IMR-90 (cell line): ENCODE results near the gene UPK1A. TPM values are rescaled to one million over a fixed set of nuclear protein-coding genes. Genes with fewer than 3 reads are reported as not detected.
"Not testable (repeated sequence)": the region's sequence is repeated elsewhere in the genome, so short reads cannot be mapped to it uniquely, and the experiment has no call there.

ENCODE experiments used
- ATAC-seq: fragments of 200-7000 bp; cut with Tn5 transposase; 2 replicates; pipeline ENCODE4 v1.9.1; 2020; ENCODE audit warnings: low read depth, mild to moderate bottlenecking, moderate library complexity
- BruUV-seq: library from RNA; stranded (reverse); fragments of 400-500 nt; replicated peaks from 2 replicates; lab custom pipeline; 2021; lab: Mats Ljungman, UMichigan
- CTCF ChIA-PET: fragments of 300-600 bp; formaldehyde crosslinking; extraction: SDS; loops from one replicate; lab custom pipeline; 2021; ENCODE audit warnings: antibody characterized with exemption; lab: Yijun Ruan, JAX
- POLR2A ChIA-PET: fragments of 300-600 bp; sonication (Branson Sonifier 250); formaldehyde crosslinking; loops from one replicate; lab custom pipeline; 2022; ENCODE audit warnings: antibody characterized with exemption; ENCODE audit not compliant: unreplicated experiment; lab: Charles Lee
- DNase-seq: peaks from one replicate; pipeline ENCODE4 v3.0.0; 2013
- H2AFZ ChIP-seq: replicated peaks from 2 replicates; pipeline ENCODE3; 2013; ENCODE audit warnings: low read length, mild to moderate bottlenecking; ENCODE audit not compliant: poor library complexity
- H2AK5ac ChIP-seq: 2 replicates; pipeline ENCODE4 v1.6.1; 2013; ENCODE audit warnings: low read depth, low read length, inconsistent platforms
- H2AK9ac ChIP-seq: replicated peaks from 2 replicates; pipeline ENCODE3; 2013; ENCODE audit warnings: mild to moderate bottlenecking, low read depth, low read length, moderate library complexity; ENCODE audit not compliant: poor library complexity
- H2BK120ac ChIP-seq: 2 replicates; pipeline ENCODE4 v1.6.1; 2013; ENCODE audit warnings: low read depth, low read length, inconsistent platforms
- H2BK15ac ChIP-seq: 3 replicates; pipeline ENCODE4 v1.6.1; 2013; ENCODE audit warnings: low read depth, low read length, inconsistent platforms
- H2BK20ac ChIP-seq: 2 replicates; pipeline ENCODE4 v1.6.1; 2013; ENCODE audit warnings: low read depth, mild to moderate bottlenecking, inconsistent platforms, low read length, moderate library complexity
- H2BK5ac ChIP-seq: 2 replicates; pipeline ENCODE4 v1.6.1; 2013; ENCODE audit warnings: mild to moderate bottlenecking, low read depth, low read length, inconsistent platforms; ENCODE audit not compliant: poor library complexity, severe bottlenecking
- H3K14ac ChIP-seq: replicated peaks from 2 replicates; pipeline ENCODE4 v1.6.1; 2013; ENCODE audit warnings: low read depth, low read length, inconsistent platforms
- H3K18ac ChIP-seq: 2 replicates; pipeline ENCODE4 v1.6.1; 2013; ENCODE audit warnings: low read depth, low read length, control low read depth
- H3K23ac ChIP-seq: 2 replicates; pipeline ENCODE4 v1.6.1; 2013; ENCODE audit warnings: low read depth, low read length, inconsistent platforms
- H3K27ac ChIP-seq: 2 replicates; pipeline ENCODE4 v1.5.1; 2013; ENCODE audit warnings: mild to moderate bottlenecking, control low read depth, low read length; ENCODE audit not compliant: insufficient read depth
- H3K27me3 ChIP-seq: 2 replicates; pipeline ENCODE4 v1.6.1; 2013; ENCODE audit warnings: low read length; ENCODE audit not compliant: control insufficient read depth, insufficient read depth
- H3K36me3 ChIP-seq: 2 replicates; pipeline ENCODE4 v1.6.1; 2013; ENCODE audit warnings: low read length, mixed read lengths; ENCODE audit not compliant: control insufficient read depth, insufficient read depth
- H3K4ac ChIP-seq: 2 replicates; pipeline ENCODE4 v1.6.1; 2013; ENCODE audit warnings: low read depth, low read length, inconsistent platforms
- H3K4me1 ChIP-seq: 2 replicates; pipeline ENCODE4 v1.6.1; 2013; ENCODE audit warnings: low read length, mixed read lengths; ENCODE audit not compliant: control insufficient read depth, insufficient read depth
- H3K4me2 ChIP-seq: 2 replicates; pipeline ENCODE4 v1.6.1; 2013; ENCODE audit warnings: low read depth, mild to moderate bottlenecking, control low read depth, low read length, moderate library complexity
- H3K4me3 ChIP-seq: 2 replicates; pipeline ENCODE4 v1.5.1; 2013; ENCODE audit warnings: low read depth, mild to moderate bottlenecking, control low read depth, low read length, moderate library complexity; ENCODE audit not compliant: insufficient read depth
- H3K56ac ChIP-seq: 2 replicates; pipeline ENCODE4 v1.6.1; 2013; ENCODE audit warnings: low read length, inconsistent platforms; ENCODE audit not compliant: insufficient read depth; ENCODE audit errors: extremely low read depth
- H3K79me1 ChIP-seq, 2 experiments: 2 replicates each; pipeline ENCODE4 v1.6.1; 2013; ENCODE audit warnings: low read length in 2 of 2, inconsistent platforms in 1 of 2, low read depth in 1 of 2
- H3K9ac ChIP-seq: 2 replicates; pipeline ENCODE4 v1.6.1; 2013; ENCODE audit warnings: low read depth, low read length, control low read depth
- H3K9me1 ChIP-seq: 2 replicates; pipeline ENCODE4 v1.6.1; 2013; ENCODE audit warnings: low read length, inconsistent platforms; ENCODE audit not compliant: insufficient read depth
- H3K9me3 ChIP-seq: 2 replicates; pipeline ENCODE4 v1.6.1; 2013; ENCODE audit warnings: low read length; ENCODE audit not compliant: control insufficient read depth, insufficient read depth
- H4K20me1 ChIP-seq: 2 replicates; pipeline ENCODE4 v1.6.1; 2013; ENCODE audit warnings: low read length, inconsistent platforms; ENCODE audit not compliant: insufficient read depth
- H4K5ac ChIP-seq: 2 replicates; pipeline ENCODE4 v1.6.1; 2013; ENCODE audit warnings: mild to moderate bottlenecking, low read depth, low read length, control low read depth
- H4K8ac ChIP-seq, 2 experiments: 2 replicates each; pipeline ENCODE4 v1.6.1; 2013; ENCODE audit warnings: low read depth in 2 of 2, low read length in 2 of 2, control low read depth in 1 of 2, inconsistent platforms in 1 of 2
- H4K91ac ChIP-seq: 2 replicates; pipeline ENCODE4 v1.6.1; 2013; ENCODE audit warnings: low read depth, low read length, inconsistent platforms; ENCODE audit not compliant: insufficient read depth
- MAFK ChIP-seq: IDR thresholded peaks from 2 replicates; pipeline ENCODE4 v1.6.1; 2012; ENCODE audit warnings: low read depth, low read length, improper control_type of control experiment
- MXI1 ChIP-seq: IDR thresholded peaks from 2 replicates; pipeline ENCODE4 v1.6.1; 2012; ENCODE audit warnings: low read depth, mild to moderate bottlenecking, low read length, moderate library complexity, borderline replicate concordance
- WGBS, 2 experiments: methylation state at CpG; one replicate each; pipeline versions ENCODE4 v1.1.5 to v1.1.7; 2013; ENCODE audit warnings: missing lambda C conversion rate in 2 of 2; ENCODE audit not compliant: insufficient read length in 1 of 2; ENCODE audit errors: extremely low coverage in 2 of 2; 5-methylcytosine and 5-hydroxymethylcytosine counted together
- dilution Hi-C: fragments of 300-500 bp; cut with HindIII; formaldehyde crosslinking; loops from one replicate; pipeline ENCODE4 v1.14.3; 2018; ENCODE audit warnings: low sequenced_read_pairs; ENCODE audit not compliant: unreplicated experiment
- in situ Hi-C: fragments of 300-500 bp; cut with MboI; formaldehyde crosslinking; loops from 3 replicates; pipeline ENCODE4 v1.14.3; 2019; ENCODE audit warnings: low sequenced_read_pairs, inconsistent platforms, mixed read lengths
- intact Hi-C: fragments of 100-400 bp; cut with micrococcal nuclease; formaldehyde crosslinking; loops from 2 replicates; pipeline ENCODE4 v1.10.0; 2022
- polyA plus RNA-seq, 3 experiments: library from polyadenylated mRNA; depleted of rRNA; stranded (reverse); fragments of >200 nt; gene quantifications; 2 replicates each; pipeline ENCODE4 v1.2.3, GENCODE V29; 2012; ENCODE audit warnings: low replicate concordance in 1 of 3
- total RNA-seq: library from RNA; depleted of rRNA; stranded (reverse); fragments of >200 nt; gene quantifications from 2 replicates; pipeline ENCODE4 v1.2.3, GENCODE V29; 2012
- TF ChIP-seq, protein P1 (sequence below): conservative IDR thresholded peaks from 2 replicates; pipeline ENCODE4 v1.5.1; 2012; ENCODE audit warnings: mild to moderate bottlenecking, low read depth, low read length, improper control_type of control experiment
- TF ChIP-seq, protein P2 (sequence below): fragments of 150-350 bp; IDR thresholded peaks from 2 replicates; pipeline ENCODE4 v1.6.1; 2017; ENCODE audit warnings: mild to moderate bottlenecking, antibody characterized with exemption, low read length, low read depth

The UPK1A gene
- total and polyA plus RNA-seq, 2 of the 4 experiments (the other 2 are of a cell fraction) = 0.21 TPM; not detected in 1

GRCh38 chr19:35689836-35690235 is 23.5 kb downstream of the UPK1A start:
- H4K5ac ChIP-seq = no peak overlapping the region
- peaks cover 3% of the 10 kb centered on the region; the same call in 1 of the 2 replicates for H3K4me1 ChIP-seq
- peak; percentile 42 for ATAC-seq
- no peak overlapping the region for H2BK120ac ChIP-seq
- CTCF ChIA-PET = interaction anchor here (0.7 kb wide), 1 partner anchor 141 kb away, joined by 6 read pairs; no protein-coding TSS in a partner anchor
- H2AK9ac ChIP-seq = no peak overlapping the region
- no peak overlapping the region for H3K18ac ChIP-seq
- H3K9ac ChIP-seq = no peak overlapping the region
- no peaks in the 10 kb centered on the region for H3K9me3 ChIP-seq
- no TSS peak for BruUV-seq
- H3K4ac ChIP-seq = no peak overlapping the region
- TF ChIP-seq, protein P1, sequence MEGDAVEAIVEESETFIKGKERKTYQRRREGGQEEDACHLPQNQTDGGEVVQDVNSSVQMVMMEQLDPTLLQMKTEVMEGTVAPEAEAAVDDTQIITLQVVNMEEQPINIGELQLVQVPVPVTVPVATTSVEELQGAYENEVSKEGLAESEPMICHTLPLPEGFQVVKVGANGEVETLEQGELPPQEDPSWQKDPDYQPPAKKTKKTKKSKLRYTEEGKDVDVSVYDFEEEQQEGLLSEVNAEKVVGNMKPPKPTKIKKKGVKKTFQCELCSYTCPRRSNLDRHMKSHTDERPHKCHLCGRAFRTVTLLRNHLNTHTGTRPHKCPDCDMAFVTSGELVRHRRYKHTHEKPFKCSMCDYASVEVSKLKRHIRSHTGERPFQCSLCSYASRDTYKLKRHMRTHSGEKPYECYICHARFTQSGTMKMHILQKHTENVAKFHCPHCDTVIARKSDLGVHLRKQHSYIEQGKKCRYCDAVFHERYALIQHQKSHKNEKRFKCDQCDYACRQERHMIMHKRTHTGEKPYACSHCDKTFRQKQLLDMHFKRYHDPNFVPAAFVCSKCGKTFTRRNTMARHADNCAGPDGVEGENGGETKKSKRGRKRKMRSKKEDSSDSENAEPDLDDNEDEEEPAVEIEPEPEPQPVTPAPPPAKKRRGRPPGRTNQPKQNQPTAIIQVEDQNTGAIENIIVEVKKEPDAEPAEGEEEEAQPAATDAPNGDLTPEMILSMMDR = no peak
- TF ChIP-seq MXI1 (no peak), MAFK (no peak)
- TF ChIP-seq, protein P2, sequence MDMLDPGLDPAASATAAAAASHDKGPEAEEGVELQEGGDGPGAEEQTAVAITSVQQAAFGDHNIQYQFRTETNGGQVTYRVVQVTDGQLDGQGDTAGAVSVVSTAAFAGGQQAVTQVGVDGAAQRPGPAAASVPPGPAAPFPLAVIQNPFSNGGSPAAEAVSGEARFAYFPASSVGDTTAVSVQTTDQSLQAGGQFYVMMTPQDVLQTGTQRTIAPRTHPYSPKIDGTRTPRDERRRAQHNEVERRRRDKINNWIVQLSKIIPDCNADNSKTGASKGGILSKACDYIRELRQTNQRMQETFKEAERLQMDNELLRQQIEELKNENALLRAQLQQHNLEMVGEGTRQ = no peak
- no peak overlapping the region for H4K8ac ChIP-seq
- no peak for DNase-seq
- H3K9me1 ChIP-seq = no peaks in the 10 kb centered on the region
- no peak overlapping the region for H2BK5ac ChIP-seq
- dilution Hi-C loops (no loop called here), intact Hi-C loops (no loop called here), in situ Hi-C loops (no loop called here)
- no peak overlapping the region for H2AFZ ChIP-seq
- no peak overlapping the region for H3K4me3 ChIP-seq
- H3K4me2 ChIP-seq = no peak overlapping the region
- no peaks in the 10 kb centered on the region for H4K20me1 ChIP-seq
- H4K91ac ChIP-seq = no peak overlapping the region
- no peak overlapping the region for H3K56ac ChIP-seq
- no CpG with 5 or more reads among the region's 4 CpGs for WGBS, 2 experiments
- H3K36me3 ChIP-seq = no peaks in the 10 kb centered on the region
- no peak overlapping the region for H2BK15ac ChIP-seq
- H3K79me1 ChIP-seq = no peaks in the 10 kb centered on the region
- H3K27me3 ChIP-seq = 0 out of 2 replicates have a peak, but pooled peaks cover 2% of the 10 kb centered on the region
- POLR2A ChIA-PET = no interaction called here
- no peak overlapping the region for H2BK20ac ChIP-seq
- H2AK5ac ChIP-seq = no peak overlapping the region
- no peak overlapping the region for H3K23ac ChIP-seq
- no peak overlapping the region for H3K27ac ChIP-seq
- no peak overlapping the region for H3K14ac ChIP-seq

- CTCF ChIA-PET, H3K4me3 ChIP-seq, H3K4me2 ChIP-seq, H4K8ac ChIP-seq, H4K5ac ChIP-seq, H3K4ac ChIP-seq, H4K91ac ChIP-seq, ATAC-seq, BruUV-seq, H2BK20ac ChIP-seq, H2BK5ac ChIP-seq, H3K23ac ChIP-seq, H3K9me3 ChIP-seq, H3K56ac ChIP-seq, H2AK9ac ChIP-seq, H3K27me3 ChIP-seq, H3K79me1 ChIP-seq, H3K27ac ChIP-seq, H2BK120ac ChIP-seq, H3K36me3 ChIP-seq, in situ Hi-C loops, intact Hi-C loops, DNase-seq, H3K9ac ChIP-seq, POLR2A ChIA-PET, H3K14ac ChIP-seq, H2AFZ ChIP-seq, H4K20me1 ChIP-seq, H3K4me1 ChIP-seq, H3K9me1 ChIP-seq, H2BK15ac ChIP-seq, H2AK5ac ChIP-seq, H3K18ac ChIP-seq, dilution Hi-C loops: not testable (repeated sequence)
- 94% methylated on average over 13 of the region's 37 CpGs; no CpG with 5 or more reads in 1 of the 2 experiments for WGBS, 2 experiments
Measured at GRCh38 chr19:35691106-35691505, 24.8 kb downstream of the UPK1A start.
